WTC11 (cell line): ENCODE results near the gene MAP3K3. TPM values are rescaled to one million over a fixed set of nuclear protein-coding genes. Genes with fewer than 3 reads are reported as not detected.

ENCODE experiments used
- ATAC-seq: fragments of 200-7000 bp; cut with Tn5 transposase; 2 replicates; pipeline ENCODE4 v1.10.0; 2021; ENCODE audit warnings: mild to moderate bottlenecking, moderate library complexity
- CTCF ChIA-PET: fragments of 300-600 bp; sonication (Branson Sonifier 250); formaldehyde crosslinking; loops from one replicate; lab custom pipeline; 2021; ENCODE audit warnings: antibody characterized with exemption; lab: Charles Lee
- POLR2A ChIA-PET: fragments of 350-600 bp; sonication (Branson Sonifier 250); formaldehyde crosslinking; loops from one replicate; lab custom pipeline; 2021; ENCODE audit warnings: antibody characterized with exemption; lab: Charles Lee
- DNase-seq: peaks from one replicate; pipeline ENCODE4 v3.0.0; 2021; ENCODE audit warnings: low spot score
- H3K27ac Mint-ChIP-seq: 2 replicates; pipeline ENCODE4 v1.8.0; 2021; ENCODE audit warnings: mixed read lengths
- H3K27me3 Mint-ChIP-seq: 2 replicates; pipeline ENCODE4 v1.8.0; 2021; ENCODE audit warnings: low read depth, mild to moderate bottlenecking, moderate library complexity, mixed read lengths
- H3K36me3 Mint-ChIP-seq: 2 replicates; pipeline ENCODE4 v1.8.0; 2021; ENCODE audit warnings: mixed read lengths
- H3K4me1 Mint-ChIP-seq: 2 replicates; pipeline ENCODE4 v1.8.0; 2022; ENCODE audit warnings: mixed read lengths
- H3K4me3 Mint-ChIP-seq: 2 replicates; pipeline ENCODE4 v1.8.0; 2021; ENCODE audit warnings: mild to moderate bottlenecking, moderate library complexity, mixed read lengths
- H3K9me3 Mint-ChIP-seq: 2 replicates; pipeline ENCODE4 v1.8.0; 2021; ENCODE audit warnings: mixed read lengths
- ATF2 ChIP-seq: sonication (generic); formaldehyde crosslinking; IDR thresholded peaks from 2 replicates; pipeline ENCODE4 v1.8.1; 2022; ENCODE audit warnings: low read depth, missing genetic modification reagents, borderline replicate concordance
- CDX4 ChIP-seq: fragments of 250-450 bp; sonication (Bioruptor Pico); IDR thresholded peaks from 2 replicates; pipeline ENCODE4 v1.9.0; 2021; ENCODE audit warnings: moderate library complexity, mild to moderate bottlenecking, inconsistent platforms, borderline replicate concordance
- GABPB1 ChIP-seq: sonication (generic); formaldehyde crosslinking; IDR thresholded peaks from 2 replicates; pipeline ENCODE4 v1.8.1; 2023; ENCODE audit warnings: mild to moderate bottlenecking, missing genetic modification reagents
- GRHL2 ChIP-seq: fragments of 250-450 bp; sonication (Bioruptor Pico); IDR thresholded peaks from 2 replicates; pipeline ENCODE4 v1.8.0; 2022; ENCODE audit warnings: mild to moderate bottlenecking, moderate library complexity; ENCODE audit not compliant: insufficient replicate concordance, severe bottlenecking
- HMGA2 ChIP-seq: fragments of 250-450 bp; sonication (Bioruptor Pico); IDR thresholded peaks from 2 replicates; pipeline ENCODE4 v1.4.0; 2021; ENCODE audit warnings: mild to moderate bottlenecking, moderate library complexity
- JUN ChIP-seq: sonication (generic); formaldehyde crosslinking; IDR thresholded peaks from 2 replicates; pipeline ENCODE4 v1.8.0; 2023; ENCODE audit warnings: mild to moderate bottlenecking, missing genetic modification reagents
- MLX ChIP-seq: sonication (generic); formaldehyde crosslinking; IDR thresholded peaks from 2 replicates; pipeline ENCODE4 v1.8.1; 2023; ENCODE audit warnings: mild to moderate bottlenecking, missing genetic modification reagents, moderate library complexity
- MYBL2 ChIP-seq: sonication (generic); formaldehyde crosslinking; IDR thresholded peaks from 2 replicates; pipeline ENCODE4 v1.8.1; 2023; ENCODE audit warnings: mild to moderate bottlenecking, moderate library complexity, missing genetic modification reagents
- NR1H2 ChIP-seq: sonication (generic); formaldehyde crosslinking; IDR thresholded peaks from 2 replicates; pipeline ENCODE4 v1.9.0; 2021; ENCODE audit warnings: mild to moderate bottlenecking, moderate library complexity, missing genetic modification reagents
- OVOL2 ChIP-seq: fragments of 250-450 bp; sonication (Bioruptor Pico); IDR thresholded peaks from 2 replicates; pipeline ENCODE4 v1.9.0; 2021; ENCODE audit warnings: mild to moderate bottlenecking, borderline replicate concordance
- PRRX2 ChIP-seq: fragments of 250-450 bp; sonication (Bioruptor Pico); IDR thresholded peaks from 2 replicates; pipeline ENCODE4 v1.8.0; 2021; ENCODE audit warnings: mild to moderate bottlenecking
- RORB ChIP-seq: fragments of 250-450 bp; sonication (Bioruptor Pico); IDR thresholded peaks from 2 replicates; pipeline ENCODE4 v1.9.0; 2021; ENCODE audit warnings: mild to moderate bottlenecking
- SMAD3 ChIP-seq: sonication (generic); formaldehyde crosslinking; IDR thresholded peaks from 2 replicates; pipeline ENCODE4 v1.8.0; 2022; ENCODE audit warnings: missing genetic modification reagents, mild to moderate bottlenecking, borderline replicate concordance
- SMAD4 ChIP-seq: sonication (generic); formaldehyde crosslinking; IDR thresholded peaks from 2 replicates; pipeline ENCODE4 v1.8.0; 2022; ENCODE audit warnings: mild to moderate bottlenecking, missing genetic modification reagents
- ZBTB43 ChIP-seq: sonication (generic); formaldehyde crosslinking; IDR thresholded peaks from 2 replicates; pipeline ENCODE4 v1.8.1; 2023; ENCODE audit warnings: mild to moderate bottlenecking, missing genetic modification reagents
- ZNF317 ChIP-seq: sonication (generic); formaldehyde crosslinking; IDR thresholded peaks from 2 replicates; pipeline ENCODE4 v1.8.1; 2023; ENCODE audit warnings: low read depth, mild to moderate bottlenecking, moderate library complexity, missing genetic modification reagents, borderline replicate concordance
- ZNF396 ChIP-seq: fragments of 250-450 bp; sonication (Bioruptor Pico); IDR thresholded peaks from 2 replicates; pipeline ENCODE4 v1.8.0; 2021; ENCODE audit warnings: mild to moderate bottlenecking, moderate library complexity, borderline replicate concordance
- total RNA-seq: library from RNA; stranded (reverse); gene quantifications from 3 replicates; pipeline ENCODE4 v1.2.3, GENCODE V29; 2021
- TF ChIP-seq, protein P1 (sequence below): sonication (generic); formaldehyde crosslinking; IDR thresholded peaks from 2 replicates; pipeline ENCODE4 v1.8.1; 2022; ENCODE audit warnings: low read depth, mild to moderate bottlenecking, moderate library complexity, missing genetic modification reagents, borderline replicate concordance
- TF ChIP-seq, protein P2 (sequence below): sonication (generic); formaldehyde crosslinking; IDR thresholded peaks from 2 replicates; pipeline ENCODE4 v1.8.1; 2022; ENCODE audit warnings: mild to moderate bottlenecking, missing genetic modification reagents, moderate library complexity, borderline replicate concordance
- TF ChIP-seq, protein P3 (sequence below): fragments of 200-600 bp; IDR thresholded peaks from 2 replicates; pipeline ENCODE4 v1.8.0; 2022; ENCODE audit warnings: antibody characterized with exemption

The MAP3K3 gene
- total RNA-seq, 1 experiment from 2014 or later: 25.7 TPM

DNA sequence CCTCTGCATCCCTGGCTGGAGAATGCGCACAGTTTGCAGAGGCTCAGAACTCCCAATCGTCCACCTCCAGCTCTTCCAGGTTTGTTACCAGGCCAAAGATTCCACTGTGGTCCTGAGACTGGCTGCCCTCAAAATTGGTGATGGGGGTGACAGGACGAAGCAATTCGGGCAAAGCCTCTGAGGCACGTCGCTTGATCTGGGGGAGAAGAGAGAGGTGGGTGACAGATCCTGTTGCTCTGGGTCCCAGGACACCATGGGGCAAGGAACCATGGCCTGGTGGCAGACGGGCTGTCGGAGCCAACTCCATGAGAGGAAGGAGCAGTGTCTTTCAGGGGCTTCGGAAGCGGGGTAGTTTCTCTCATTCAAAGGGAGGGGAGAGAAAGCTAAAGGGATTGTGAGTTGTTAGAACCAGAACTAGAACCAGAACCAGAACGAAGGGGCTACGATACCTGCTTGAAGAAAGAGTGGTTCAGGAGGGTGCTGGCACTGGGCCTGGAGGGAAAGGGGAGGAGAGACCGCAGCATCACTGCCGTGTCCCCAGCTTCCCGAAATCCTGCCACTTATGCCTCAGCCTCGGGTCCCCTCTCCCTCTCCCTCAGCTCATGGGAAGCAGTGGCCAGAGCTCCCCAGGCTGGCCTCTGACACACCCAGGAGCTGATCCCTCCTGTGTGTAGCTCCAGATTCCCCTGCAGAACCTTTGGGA is 81.5 kb downstream of the MAP3K3 start:
- POLR2A ChIA-PET: no interaction called here
- Mint-ChIP-seq H3K27me3 (peaks cover 6% of the 10 kb centered on the region; the same call in 1 of the 2 replicates), H3K9me3 (no peaks in the 10 kb centered on the region)

GRCh38 chr17:63704259-63704576 is 82.0 kb downstream of the MAP3K3 start:
- CTCF ChIA-PET: no interaction called here
- H3K9me3 Mint-ChIP-seq: no peaks in the 10 kb centered on the region
- peaks cover 6% of the 10 kb centered on the region; the same call in 1 of the 2 replicates for H3K27me3 Mint-ChIP-seq
- POLR2A ChIA-PET: no interaction called here
- H3K27ac Mint-ChIP-seq: no peak overlapping the region
- H3K36me3 Mint-ChIP-seq: peaks cover 25% of the 10 kb centered on the region
- no peak for ATAC-seq
- DNase-seq: no peak
- H3K4me1 Mint-ChIP-seq: peaks cover 21% of the 10 kb centered on the region
- no peak overlapping the region for H3K4me3 Mint-ChIP-seq
- no peak for TF ChIP-seq CDX4 (CRISPR knock-in tag)
- no peak for TF ChIP-seq MLX (CRISPR knock-in tag)
- no peak for TF ChIP-seq NR1H2 (CRISPR knock-in tag)
- no peak for TF ChIP-seq ZNF396 (CRISPR knock-in tag)
- TF ChIP-seq SMAD3: no peak
- TF ChIP-seq MYBL2 (CRISPR knock-in tag): no peak
- TF ChIP-seq, protein P1, sequence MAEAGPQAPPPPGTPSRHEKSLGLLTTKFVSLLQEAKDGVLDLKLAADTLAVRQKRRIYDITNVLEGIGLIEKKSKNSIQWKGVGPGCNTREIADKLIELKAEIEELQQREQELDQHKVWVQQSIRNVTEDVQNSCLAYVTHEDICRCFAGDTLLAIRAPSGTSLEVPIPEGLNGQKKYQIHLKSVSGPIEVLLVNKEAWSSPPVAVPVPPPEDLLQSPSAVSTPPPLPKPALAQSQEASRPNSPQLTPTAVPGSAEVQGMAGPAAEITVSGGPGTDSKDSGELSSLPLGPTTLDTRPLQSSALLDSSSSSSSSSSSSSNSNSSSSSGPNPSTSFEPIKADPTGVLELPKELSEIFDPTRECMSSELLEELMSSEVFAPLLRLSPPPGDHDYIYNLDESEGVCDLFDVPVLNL (CRISPR knock-in tag): no peak
- no peak for TF ChIP-seq RORB

More for the DNA sequence above, 81.5 kb downstream of the MAP3K3 start:
- no peak overlapping the region for H3K4me3 Mint-ChIP-seq
- CTCF ChIA-PET: interaction anchor here (1.7 kb wide), 1 partner anchor 24 kb away, joined by 4 read pairs; no protein-coding TSS in a partner anchor
- DNase-seq (no peak), ATAC-seq (no peak)
- peak overlapping the region; percentile 31; the same call in 1 of the 2 replicates for H3K27ac Mint-ChIP-seq
- peaks cover 21% of the 10 kb centered on the region for H3K4me1 Mint-ChIP-seq
- H3K36me3 Mint-ChIP-seq: peaks cover 19% of the 10 kb centered on the region
- TF ChIP-seq MLX (CRISPR knock-in tag) (no peak), RORB (no peak), OVOL2 (CRISPR knock-in tag) (no peak), HMGA2 (no peak), CDX4 (CRISPR knock-in tag) (no peak), SMAD4 (no peak), JUN (CRISPR knock-in tag) (no peak), GRHL2 (CRISPR knock-in tag) (no peak), PRRX2 (CRISPR knock-in tag) (no peak), ATF2 (CRISPR knock-in tag) (no peak), ZBTB43 (CRISPR knock-in tag) (no peak), GABPB1 (no peak), ZNF317 (no peak)
- TF ChIP-seq, protein P2, sequence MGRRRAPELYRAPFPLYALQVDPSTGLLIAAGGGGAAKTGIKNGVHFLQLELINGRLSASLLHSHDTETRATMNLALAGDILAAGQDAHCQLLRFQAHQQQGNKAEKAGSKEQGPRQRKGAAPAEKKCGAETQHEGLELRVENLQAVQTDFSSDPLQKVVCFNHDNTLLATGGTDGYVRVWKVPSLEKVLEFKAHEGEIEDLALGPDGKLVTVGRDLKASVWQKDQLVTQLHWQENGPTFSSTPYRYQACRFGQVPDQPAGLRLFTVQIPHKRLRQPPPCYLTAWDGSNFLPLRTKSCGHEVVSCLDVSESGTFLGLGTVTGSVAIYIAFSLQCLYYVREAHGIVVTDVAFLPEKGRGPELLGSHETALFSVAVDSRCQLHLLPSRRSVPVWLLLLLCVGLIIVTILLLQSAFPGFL (CRISPR knock-in tag): no peak
- TF ChIP-seq, protein P3, sequence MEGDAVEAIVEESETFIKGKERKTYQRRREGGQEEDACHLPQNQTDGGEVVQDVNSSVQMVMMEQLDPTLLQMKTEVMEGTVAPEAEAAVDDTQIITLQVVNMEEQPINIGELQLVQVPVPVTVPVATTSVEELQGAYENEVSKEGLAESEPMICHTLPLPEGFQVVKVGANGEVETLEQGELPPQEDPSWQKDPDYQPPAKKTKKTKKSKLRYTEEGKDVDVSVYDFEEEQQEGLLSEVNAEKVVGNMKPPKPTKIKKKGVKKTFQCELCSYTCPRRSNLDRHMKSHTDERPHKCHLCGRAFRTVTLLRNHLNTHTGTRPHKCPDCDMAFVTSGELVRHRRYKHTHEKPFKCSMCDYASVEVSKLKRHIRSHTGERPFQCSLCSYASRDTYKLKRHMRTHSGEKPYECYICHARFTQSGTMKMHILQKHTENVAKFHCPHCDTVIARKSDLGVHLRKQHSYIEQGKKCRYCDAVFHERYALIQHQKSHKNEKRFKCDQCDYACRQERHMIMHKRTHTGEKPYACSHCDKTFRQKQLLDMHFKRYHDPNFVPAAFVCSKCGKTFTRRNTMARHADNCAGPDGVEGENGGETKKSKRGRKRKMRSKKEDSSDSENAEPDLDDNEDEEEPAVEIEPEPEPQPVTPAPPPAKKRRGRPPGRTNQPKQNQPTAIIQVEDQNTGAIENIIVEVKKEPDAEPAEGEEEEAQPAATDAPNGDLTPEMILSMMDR: no peak
